ENCODE measurements around the gene DLG2.

Gene DLG2

GRCh38 chr11:84909740-84910139 is 717.4 kb downstream of the DLG2 start:
- no peak for DNase-seq (ENCODE audit: low read depth in 2 of 2)

- DNase-seq (ENCODE audit: low read depth in 2 of 2): no peak
These were observed 720.1 kb downstream of the DLG2 start for GRCh38 chr11:84906995-84907394.

- DNase-seq (ENCODE audit: low read depth in 2 of 2): no peak
These were observed 721.7 kb downstream of the DLG2 start for GRCh38 chr11:84905411-84905810.

GRCh38 chr11:84902445-84902844 is 724.7 kb downstream of the DLG2 start:
- no peak for DNase-seq (ENCODE audit: low read depth in 2 of 2)

DNA sequence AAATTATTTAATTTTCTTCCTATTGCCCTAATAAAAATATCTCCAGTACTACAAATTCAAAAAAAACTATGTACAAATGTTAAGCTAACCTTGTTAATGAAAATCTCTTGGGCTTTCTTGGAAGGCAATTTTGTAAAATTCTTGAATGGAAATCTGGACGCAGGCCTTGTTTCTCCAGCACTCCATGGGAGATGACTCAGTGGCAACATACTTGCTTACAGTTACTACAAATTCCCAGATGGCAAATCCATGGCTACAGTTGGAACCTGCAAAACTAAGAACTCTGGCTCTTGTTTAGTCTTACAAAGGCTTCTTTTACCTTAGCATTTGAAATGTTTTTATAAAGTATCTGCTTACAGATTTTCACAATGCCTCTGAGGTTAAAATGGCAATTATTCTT is 725.2 kb downstream of the DLG2 start:
- no peak for DNase-seq (ENCODE audit: low read depth in 2 of 2)

DNA sequence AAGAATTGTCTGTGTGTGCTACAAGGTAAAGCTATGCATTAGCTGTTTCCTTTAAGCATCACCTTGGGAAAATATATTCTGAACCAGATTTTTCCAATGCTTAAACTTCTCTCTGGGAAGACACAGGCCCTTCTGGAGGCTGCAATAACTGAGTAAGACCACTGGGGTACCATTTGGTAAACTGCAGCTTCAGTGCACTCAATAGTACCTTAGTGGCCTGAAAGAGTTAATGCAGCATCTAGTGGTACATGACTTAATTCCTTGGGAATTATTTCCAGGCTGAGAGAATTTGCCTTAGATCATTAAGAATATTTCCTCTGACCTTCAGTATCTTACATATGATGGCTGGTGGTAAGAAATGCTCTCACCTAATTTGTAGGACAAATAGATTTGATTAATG is 727.4 kb downstream of the DLG2 start:
- DNase-seq (ENCODE audit: low read depth in 2 of 2): no peak

- no peak for DNase-seq (ENCODE audit: low read depth in 2 of 2)
These were observed 728.0 kb downstream of the DLG2 start for GRCh38 chr11:84899134-84899533.

GRCh38 chr11:84894666-84895065 is 732.5 kb downstream of the DLG2 start:
- DNase-seq (ENCODE audit: low read depth in 2 of 2): no peak

- DNase-seq (ENCODE audit: low read depth in 2 of 2): no peak
These were observed 736.5 kb downstream of the DLG2 start for GRCh38 chr11:84890676-84891075.

DNA sequence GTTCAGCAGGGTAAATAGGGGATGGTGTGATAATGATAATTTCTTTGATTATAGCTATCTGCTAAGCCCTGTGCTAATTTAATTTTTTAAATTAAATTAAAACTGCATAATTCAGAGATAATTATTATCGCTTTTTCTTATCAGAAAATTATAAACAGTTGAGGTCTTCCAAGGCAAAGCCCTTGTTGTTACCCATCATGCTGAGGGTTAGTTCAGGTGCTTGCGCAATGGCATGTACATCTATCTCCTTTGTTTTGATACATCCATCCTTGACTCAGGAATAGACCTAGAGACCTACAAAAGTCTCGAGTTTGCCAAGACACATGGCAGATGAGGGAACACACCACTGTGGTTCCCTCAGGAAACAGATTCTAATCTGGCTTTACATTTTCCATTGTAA is 737.6 kb downstream of the DLG2 start:
- no peak for DNase-seq (ENCODE audit: low read depth in 2 of 2)

- no peak for DNase-seq (ENCODE audit: low read depth in 2 of 2)
These were observed 740.0 kb downstream of the DLG2 start for GRCh38 chr11:84887055-84887629.

GRCh38 chr11:84886344-84886743 is 740.8 kb downstream of the DLG2 start:
- no peak for DNase-seq (ENCODE audit: low read depth in 2 of 2)

DNA sequence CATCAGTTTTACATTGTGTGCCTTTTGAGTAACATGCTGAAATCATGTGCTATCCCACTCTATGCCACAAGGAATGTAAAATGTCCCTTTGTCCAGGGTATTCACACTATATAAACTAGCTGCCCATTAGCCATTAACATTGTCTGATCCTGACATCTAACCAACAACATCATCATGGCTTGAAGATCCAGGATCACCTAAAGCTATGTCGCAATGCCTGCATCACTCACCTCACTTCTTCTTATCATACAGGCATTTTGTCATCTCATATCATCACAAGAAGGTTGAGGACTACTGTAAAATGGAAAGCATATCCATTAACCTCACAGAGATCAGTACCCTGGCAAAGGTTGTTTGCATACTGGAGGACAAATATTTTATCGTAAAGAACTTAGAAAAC is 742.3 kb downstream of the DLG2 start:
- DNase-seq (ENCODE audit: low read depth in 2 of 2): no peak

DNA sequence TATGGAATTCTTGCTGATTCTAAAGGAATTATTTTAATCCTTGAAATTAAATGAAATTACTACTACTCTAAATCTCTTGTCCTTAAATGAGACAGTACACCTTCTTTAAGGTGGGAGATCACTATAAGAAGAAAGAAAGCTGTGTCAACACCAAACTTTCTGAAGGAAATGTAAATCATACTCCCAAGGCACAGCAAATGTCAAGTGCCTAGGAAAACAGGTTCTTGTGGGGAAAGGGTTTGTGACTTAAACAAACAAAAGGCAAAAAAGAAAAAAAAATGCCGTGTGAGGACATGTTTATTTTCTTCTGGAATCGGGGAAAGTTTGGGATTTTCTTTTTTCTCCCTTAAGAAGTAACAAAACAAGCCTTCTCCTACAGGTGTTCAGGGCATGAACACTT is 745.1 kb downstream of the DLG2 start:
- no peak for DNase-seq (ENCODE audit: low read depth in 2 of 2)

- no peak for DNase-seq (ENCODE audit: low read depth in 2 of 2)
These were observed 756.0 kb downstream of the DLG2 start for GRCh38 chr11:84871116-84871515.

- DNase-seq (ENCODE audit: low read depth in 2 of 2): no peak
These were observed 756.7 kb downstream of the DLG2 start for GRCh38 chr11:84870486-84870885.

GRCh38 chr11:84866922-84867321 is 760.2 kb downstream of the DLG2 start:
- DNase-seq (ENCODE audit: low read depth in 2 of 2): no peak

- no peak for DNase-seq (ENCODE audit: low read depth in 2 of 2)
These were observed 761.2 kb downstream of the DLG2 start for GRCh38 chr11:84865791-84866535.

- DNase-seq (ENCODE audit: low read depth in 2 of 2): no peak
These were observed 761.9 kb downstream of the DLG2 start for GRCh38 chr11:84865257-84865656.

DNA sequence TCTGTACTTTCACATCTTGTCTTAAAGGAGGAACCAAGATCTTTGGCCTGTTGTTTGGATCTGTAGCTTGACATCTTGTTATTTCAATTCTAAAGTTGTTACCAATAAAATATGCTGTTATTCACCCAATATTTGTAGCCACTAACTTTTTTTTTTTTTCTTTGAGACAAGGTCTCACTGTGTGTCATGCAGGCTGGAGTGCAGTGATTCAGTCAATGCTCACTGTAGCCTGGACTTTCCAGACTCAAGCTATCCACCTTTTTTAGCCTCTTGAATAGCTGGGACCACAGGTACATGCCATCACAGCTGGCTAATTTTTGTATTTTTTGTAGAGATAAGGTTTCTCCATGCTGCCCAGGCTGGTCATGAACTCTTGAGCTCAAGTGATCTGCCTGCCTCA is 769.4 kb downstream of the DLG2 start:
- no peak for DNase-seq (ENCODE audit: low read depth in 2 of 2)

- DNase-seq (ENCODE audit: low read depth in 2 of 2): no peak
These were observed 771.5 kb downstream of the DLG2 start for GRCh38 chr11:84855508-84856245.

GRCh38 chr11:84854498-84854880 is 772.7 kb downstream of the DLG2 start:
- no peak for DNase-seq (ENCODE audit: low read depth in 2 of 2)

DNA sequence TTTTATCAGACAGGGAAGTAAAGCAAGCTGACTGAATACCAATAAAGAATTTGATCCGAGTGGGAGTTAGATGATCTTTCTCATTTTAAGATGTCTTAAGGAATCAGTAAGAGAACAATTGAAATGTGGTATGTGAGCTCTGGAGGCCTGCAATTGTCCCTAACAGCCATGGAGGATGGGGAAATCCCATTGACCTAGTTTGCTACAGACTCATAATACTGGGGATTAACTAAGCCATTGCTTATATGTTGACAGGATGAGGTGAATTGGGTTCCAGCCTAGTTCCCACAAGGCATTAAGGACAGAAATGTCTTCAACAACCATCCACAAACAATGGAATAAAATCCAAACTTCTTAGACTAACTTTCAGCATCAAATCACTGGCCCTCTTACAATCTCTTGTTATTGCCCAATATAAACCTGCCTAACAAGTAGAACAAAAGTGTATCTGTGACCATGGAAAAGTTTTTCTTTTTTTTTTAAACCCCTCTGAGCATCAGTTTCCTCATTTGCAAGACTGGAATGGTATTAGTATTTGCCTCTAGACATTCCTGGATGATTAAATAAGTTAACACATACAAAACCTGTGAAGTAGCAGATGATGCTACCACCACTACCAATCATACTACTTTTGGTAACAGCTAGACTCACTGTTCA is 773.2 kb downstream of the DLG2 start:
- DNase-seq (ENCODE audit: low read depth in 2 of 2): no peak

Data from stimulated activated CD4-positive, alpha-beta T cell treated with anti-CD3 and anti-CD28 coated beads, Interleukin-1b, Interleukin-23, amount 100 ng/mL, for 4 hours (primary cell).